Fibroblast of peridontal ligament (primary cell): ENCODE results near the gene RRAD.
"Not testable (repeated sequence)": the region's sequence is repeated elsewhere in the genome, so short reads cannot be mapped to it uniquely, and the experiment has no call there.

Experiments used
- DNase-seq: peaks from one replicate; pipeline ENCODE4 v3.0.0-alpha.2; 2010; ENCODE audit errors: extremely low read depth

Gene RRAD

GRCh38 chr16:66900721-66901441 is 24.5 kb downstream of the RRAD start:
- DNase-seq = peak; percentile 31

- peak; percentile 65 for DNase-seq
Measured at GRCh38 chr16:66899945-66900710, 25.2 kb downstream of the RRAD start.

- DNase-seq = peak; percentile 70
Measured at GRCh38 chr16:66899310-66899944, 25.9 kb downstream of the RRAD start.

GRCh38 chr16:66898933-66899309 is 26.4 kb downstream of the RRAD start:
- DNase-seq = no peak

- DNase-seq = peak; percentile 63
Measured at GRCh38 chr16:66898207-66898606, 27.1 kb downstream of the RRAD start.

- DNase-seq = not testable (repeated sequence)
Measured at GRCh38 chr16:66896682-66897081, 28.7 kb downstream of the RRAD start.

GRCh38 chr16:66895999-66896398 is 29.3 kb downstream of the RRAD start:
- no peak for DNase-seq

GRCh38 chr16:66895689-66895979 is 29.7 kb downstream of the RRAD start:
- no peak for DNase-seq

- DNase-seq = peak; percentile 85
Measured at GRCh38 chr16:66894948-66895688, 30.2 kb downstream of the RRAD start.

- DNase-seq = no peak
Measured at GRCh38 chr16:66894055-66894454, 31.3 kb downstream of the RRAD start.

- no peak for DNase-seq
Measured at GRCh38 chr16:66891797-66892196, 33.5 kb downstream of the RRAD start.

- DNase-seq = no peak
Measured at GRCh38 chr16:66891360-66891759, 34.0 kb downstream of the RRAD start.

- DNase-seq = no peak
Measured at GRCh38 chr16:66890799-66891198, 34.5 kb downstream of the RRAD start.

GRCh38 chr16:66889622-66890021 is 35.7 kb downstream of the RRAD start:
- no peak for DNase-seq

- no peak for DNase-seq
Measured at GRCh38 chr16:66888647-66889615, 36.4 kb downstream of the RRAD start.

GRCh38 chr16:66886914-66887313 is 38.4 kb downstream of the RRAD start:
- no peak for DNase-seq

GRCh38 chr16:66886321-66886720 is 39.0 kb downstream of the RRAD start:
- DNase-seq = peak; percentile 61

- no peak for DNase-seq
Measured at GRCh38 chr16:66885491-66885890, 39.8 kb downstream of the RRAD start.

- DNase-seq = no peak
Measured at GRCh38 chr16:66882702-66883101, 42.6 kb downstream of the RRAD start.

GRCh38 chr16:66881964-66882508 is 43.3 kb downstream of the RRAD start:
- DNase-seq = no peak

GRCh38 chr16:66881560-66881959 is 43.8 kb downstream of the RRAD start:
- DNase-seq = no peak
